CD8-positive, alpha-beta memory T cell (primary cell): ENCODE data around the gene BCAT1. TPM values are rescaled to one million over a fixed set of nuclear protein-coding genes. Genes with fewer than 3 reads are reported as not detected.

Experiments used
- CTCF ChIA-PET: fragments of 350-600 bp; sonication (Branson Sonifier 250); formaldehyde crosslinking; loops from one replicate; lab custom pipeline; 2021; ENCODE audit warnings: antibody characterized with exemption; lab: Charles Lee
- POLR2A ChIA-PET: fragments of 350-600 bp; sonication (Branson Sonifier 250); formaldehyde crosslinking; loops from one replicate; lab custom pipeline; 2021; ENCODE audit warnings: antibody characterized with exemption; lab: Charles Lee
- DNase-seq, 5 donors: peaks; one replicate each; pipeline versions ENCODE4 v3.0.0 to v3.0.0-alpha.2; 2020 to 2022; ENCODE audit warnings: mixed read lengths in 1 of 5
- H3K27ac ChIP-seq: one replicate; pipeline ENCODE4 v1.7.0; 2013; ENCODE audit warnings: low read depth, mild to moderate bottlenecking, low read length, moderate library complexity
- H3K27me3 ChIP-seq: 2 replicates; pipeline ENCODE4 v1.7.0; 2013; ENCODE audit warnings: low read length, mild to moderate bottlenecking; ENCODE audit not compliant: insufficient read depth, poor library complexity, severe bottlenecking
- H3K36me3 ChIP-seq: 2 replicates; pipeline ENCODE4 v1.7.0; 2013; ENCODE audit warnings: mild to moderate bottlenecking, low read length, moderate library complexity; ENCODE audit not compliant: insufficient read depth
- H3K4me1 ChIP-seq: 2 replicates; pipeline ENCODE4 v1.7.0; 2013; ENCODE audit warnings: mild to moderate bottlenecking, low read length, moderate library complexity; ENCODE audit not compliant: insufficient read depth
- H3K4me3 ChIP-seq: 2 replicates; pipeline ENCODE4 v1.7.0; 2013; ENCODE audit warnings: mild to moderate bottlenecking, low read length
- H3K9me3 ChIP-seq: 2 replicates; pipeline ENCODE4 v1.7.0; 2013; ENCODE audit warnings: mild to moderate bottlenecking, low read length
- H3K27ac Mint-ChIP-seq, 8 donors: one replicate each; pipeline ENCODE4 v1.8.0; 2020 to 2021; ENCODE audit warnings: mixed read lengths in 8 of 8, mild to moderate bottlenecking in 6 of 8, inconsistent platforms in 3 of 8, moderate library complexity in 3 of 8
- H3K27me3 Mint-ChIP-seq, 2 donors: one replicate each; pipeline ENCODE4 v1.8.0; 2020 to 2021; ENCODE audit warnings: mixed read lengths in 2 of 2, mild to moderate bottlenecking in 1 of 2, moderate library complexity in 1 of 2
- H3K36me3 Mint-ChIP-seq, 3 donors: one replicate each; pipeline ENCODE4 v1.8.0; 2020 to 2021; ENCODE audit warnings: mixed read lengths in 3 of 3, inconsistent platforms in 1 of 3, mild to moderate bottlenecking in 1 of 3
- H3K4me1 Mint-ChIP-seq, 3 donors: one replicate each; pipeline ENCODE4 v1.8.0; 2020 to 2021; ENCODE audit warnings: mixed read lengths in 3 of 3, inconsistent platforms in 1 of 3, mild to moderate bottlenecking in 1 of 3
- H3K4me3 Mint-ChIP-seq, 7 donors: one replicate each; pipeline ENCODE4 v1.8.0; 2020 to 2021; ENCODE audit warnings: mixed read lengths in 7 of 7, mild to moderate bottlenecking in 6 of 7, moderate library complexity in 4 of 7, inconsistent platforms in 2 of 7
- H3K9me3 Mint-ChIP-seq, 5 donors: one replicate each; pipeline ENCODE4 v1.8.0; 2020 to 2022; ENCODE audit warnings: mixed read lengths in 5 of 5, mild to moderate bottlenecking in 3 of 5, moderate library complexity in 2 of 5, inconsistent platforms in 1 of 5
- polyA plus RNA-seq: library from polyadenylated mRNA; unstranded; fragments of 300-500 nt; fragmentation: Illumina TruSeq; gene quantifications from one replicate; pipeline ENCODE4 v1.2.3, GENCODE V29; 2021
- total RNA-seq, 2 experiments: library from RNA; stranded (reverse); gene quantifications; one replicate each; pipeline ENCODE4 v1.2.3, GENCODE V29; 2021

BCAT1 gene
- total and polyA plus RNA-seq, 3 experiments from 2014 or later, result 0.58 to 26.5 (median 24.2) TPM

- DNase-seq, result peak in 2 of 5 donors; percentile 55 to 59
- peaks cover 1 to 8% of the 10 kb centered on the region in 2 donors for H3K27me3 Mint-ChIP-seq
- POLR2A ChIA-PET, result interaction anchor here (0.6 kb wide), 1 partner anchor 12 kb away, joined by 4 read pairs; no protein-coding TSS in a partner anchor
- H3K36me3 Mint-ChIP-seq, result no peaks in the 10 kb centered on the region
- no peak overlapping the region for H3K4me3 Mint-ChIP-seq
- no peaks in the 10 kb centered on the region for H3K4me1 Mint-ChIP-seq
- Histone ChIP-seq H3K9me3 (no peaks in the 10 kb centered on the region), H3K4me1 (no peaks in the 10 kb centered on the region), H3K4me3 (no peak overlapping the region), H3K36me3 (no peaks in the 10 kb centered on the region), H3K27me3 (no peaks in the 10 kb centered on the region), H3K27ac (no peak overlapping the region)
- H3K27ac Mint-ChIP-seq, result no peak overlapping the region
- CTCF ChIA-PET, result interaction anchor here (0.6 to 4.8 kb wide), 23 partner anchors 9 to 1543 kb away, joined by 3 to 65 read pairs (median 4); a partner anchor contains a TSS
- H3K9me3 Mint-ChIP-seq, result no peaks in the 10 kb centered on the region
These were observed 42.5 kb upstream of the BCAT1 start for GRCh38 chr12:24991209-24992049.

DNA sequence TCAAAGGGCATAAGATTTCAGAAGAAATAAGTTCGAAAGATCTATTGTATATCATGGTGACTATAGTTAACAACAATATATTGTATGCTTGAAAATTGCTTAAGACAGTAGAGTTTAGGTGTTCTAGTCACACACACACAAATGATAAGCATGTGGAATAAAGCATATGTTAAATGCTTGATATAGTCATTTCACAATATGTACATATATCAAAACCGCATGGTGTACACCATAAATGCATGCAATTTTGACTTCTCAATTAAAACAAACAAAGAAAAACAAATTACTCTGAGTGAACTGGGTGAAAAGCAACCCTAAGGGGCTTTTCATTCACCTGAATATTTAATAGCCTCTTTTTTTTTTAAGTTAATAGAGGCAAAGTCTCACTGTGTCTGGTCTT is 40.3 kb upstream of the BCAT1 start:
- H3K4me3 Mint-ChIP-seq, result no peak overlapping the region
- H3K36me3 Mint-ChIP-seq, result peaks cover 0 to 4% (median 0%) of the 10 kb centered on the region in 3 donors
- H3K27ac ChIP-seq, result no peak overlapping the region
- H3K9me3 Mint-ChIP-seq, result peaks cover 0 to 2% (median 1%) of the 10 kb centered on the region in 5 donors
- no peak overlapping the region for H3K4me3 ChIP-seq
- H3K36me3 ChIP-seq, result no peaks in the 10 kb centered on the region
- H3K4me1 Mint-ChIP-seq, result no peaks in the 10 kb centered on the region
- DNase-seq, result no peak
- H3K27me3 ChIP-seq, result no peaks in the 10 kb centered on the region
- peaks cover 1 to 8% of the 10 kb centered on the region in 2 donors for H3K27me3 Mint-ChIP-seq
- ChIA-PET POLR2A (no interaction called here), CTCF (interaction anchor here (4.8 kb wide), 1 partner anchor 142 kb away, joined by 65 read pairs; no protein-coding TSS in a partner anchor)
- no peak overlapping the region for H3K27ac Mint-ChIP-seq
- no peaks in the 10 kb centered on the region for H3K4me1 ChIP-seq
- H3K9me3 ChIP-seq, result no peaks in the 10 kb centered on the region

DNA sequence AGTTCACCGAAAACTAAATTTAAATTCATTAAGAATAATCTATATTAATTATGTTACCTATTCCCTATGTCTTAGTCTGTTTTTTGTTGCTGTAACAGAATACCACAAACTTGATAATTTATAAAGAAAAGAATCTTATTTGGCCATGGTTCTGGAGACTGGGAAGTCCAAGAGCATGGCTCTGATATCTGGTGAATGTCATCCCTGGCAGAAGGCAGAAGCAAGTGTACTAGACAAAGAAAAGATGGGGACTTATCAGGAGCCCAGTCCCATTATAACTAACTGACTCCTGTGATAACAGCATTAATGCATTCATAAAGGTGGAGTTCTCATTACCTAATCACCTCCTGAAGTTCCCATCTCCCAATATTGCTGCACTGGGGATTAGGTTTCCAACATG is 33.3 kb upstream of the BCAT1 start:
- no peak for DNase-seq
- POLR2A ChIA-PET, result no interaction called here
- H3K4me1 Mint-ChIP-seq, result no peaks in the 10 kb centered on the region
- Histone ChIP-seq H3K27ac (no peak overlapping the region), H3K9me3 (no peaks in the 10 kb centered on the region), H3K4me1 (no peaks in the 10 kb centered on the region), H3K36me3 (no peaks in the 10 kb centered on the region), H3K27me3 (no peaks in the 10 kb centered on the region), H3K4me3 (no peak overlapping the region)
- peaks cover 0 to 10% (median 0%) of the 10 kb centered on the region in 3 donors for H3K36me3 Mint-ChIP-seq
- no peak overlapping the region for H3K27ac Mint-ChIP-seq
- H3K4me3 Mint-ChIP-seq, result no peak overlapping the region
- peaks cover 0 to 2% of the 10 kb centered on the region in 2 donors for H3K27me3 Mint-ChIP-seq
- CTCF ChIA-PET, result interaction anchor here (1.4 to 1.7 kb wide), 2 partner anchors 9 kb away, joined by 3 to 5 read pairs; no protein-coding TSS in a partner anchor
- H3K9me3 Mint-ChIP-seq, result peaks cover 5 to 14% (median 7%) of the 10 kb centered on the region in 5 donors

DNA sequence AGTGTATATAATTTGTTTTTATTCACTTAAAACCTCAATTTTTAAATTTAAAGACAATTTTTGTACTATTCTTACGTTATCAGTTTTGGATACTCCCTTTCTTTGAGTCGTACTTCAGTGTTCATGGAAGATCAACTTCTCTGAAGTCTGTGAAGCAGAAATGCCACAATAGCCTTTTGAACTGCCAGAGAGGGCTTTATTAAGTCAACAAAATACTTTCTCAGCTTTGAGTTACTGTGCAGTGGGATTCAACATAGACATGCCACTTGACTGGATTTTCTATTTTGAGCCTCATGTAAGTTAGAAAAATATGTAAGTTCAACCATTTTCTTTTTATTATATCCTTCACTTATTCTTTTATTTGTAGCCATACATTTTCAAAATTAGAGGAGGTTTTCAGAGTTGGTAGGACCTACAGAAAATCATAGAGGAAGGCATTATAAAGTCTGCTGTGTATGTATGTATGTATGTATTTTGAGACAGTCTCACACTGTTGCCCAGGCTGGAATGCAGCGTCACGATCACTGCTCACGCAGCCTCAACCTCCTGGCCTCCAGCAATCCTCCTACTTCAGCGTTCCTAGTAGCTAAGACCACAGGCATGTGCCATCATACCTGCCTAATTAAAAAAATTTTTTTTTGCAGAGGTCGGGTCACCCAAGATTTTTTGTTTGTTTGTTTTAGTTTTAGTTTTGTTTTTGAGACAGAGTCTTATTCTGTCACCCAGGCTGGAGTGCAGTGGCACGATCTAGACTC is 31.3 kb upstream of the BCAT1 start:
- Histone ChIP-seq H3K27me3 (no peaks in the 10 kb centered on the region), H3K4me1 (no peaks in the 10 kb centered on the region), H3K36me3 (no peaks in the 10 kb centered on the region), H3K4me3 (no peak overlapping the region), H3K27ac (no peak overlapping the region), H3K9me3 (no peaks in the 10 kb centered on the region)
- peaks cover 2 to 3% of the 10 kb centered on the region in 2 donors for H3K27me3 Mint-ChIP-seq
- H3K36me3 Mint-ChIP-seq, result peaks cover 0 to 10% (median 0%) of the 10 kb centered on the region in 3 donors
- H3K9me3 Mint-ChIP-seq, result peaks cover 5 to 14% (median 7%) of the 10 kb centered on the region in 5 donors
- H3K4me3 Mint-ChIP-seq, result no peak overlapping the region
- DNase-seq, result no peak
- POLR2A ChIA-PET, result no interaction called here
- no peaks in the 10 kb centered on the region for H3K4me1 Mint-ChIP-seq
- CTCF ChIA-PET, result interaction anchor here (0.6 to 0.9 kb wide), 2 partner anchors 8 to 11 kb away, joined by 3 read pairs; no protein-coding TSS in a partner anchor
- H3K27ac Mint-ChIP-seq, result no peak overlapping the region

DNA sequence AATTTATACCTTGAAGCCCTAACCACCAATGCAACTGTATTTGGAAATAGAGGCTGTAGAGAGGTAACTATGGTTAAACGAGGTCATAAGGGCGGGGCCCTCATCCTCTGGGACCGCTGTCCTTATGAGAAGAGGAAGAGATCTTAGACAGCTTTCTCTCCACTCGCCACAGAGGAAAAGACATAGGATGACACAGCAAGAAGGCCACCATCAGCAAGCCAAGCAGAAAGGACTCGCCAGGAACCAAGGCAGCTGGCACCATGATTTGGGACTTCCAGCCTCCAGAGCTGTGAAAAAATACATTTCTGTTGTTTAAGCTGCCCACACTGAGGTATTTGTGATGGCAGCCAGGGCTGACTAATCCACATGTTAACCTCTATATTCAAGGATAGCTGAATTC is 30.4 kb upstream of the BCAT1 start:
- Histone ChIP-seq H3K36me3 (no peaks in the 10 kb centered on the region), H3K4me1 (no peaks in the 10 kb centered on the region), H3K27me3 (no peaks in the 10 kb centered on the region), H3K4me3 (no peak overlapping the region), H3K9me3 (no peaks in the 10 kb centered on the region), H3K27ac (no peak overlapping the region)
- H3K9me3 Mint-ChIP-seq, result peaks cover 5 to 14% (median 7%) of the 10 kb centered on the region in 5 donors
- CTCF ChIA-PET, result interaction anchor here (0.6 kb wide), 1 partner anchor 9 kb away, joined by 3 read pairs; no protein-coding TSS in a partner anchor
- DNase-seq, result no peak
- peaks cover 0 to 6% (median 0%) of the 10 kb centered on the region in 3 donors for H3K36me3 Mint-ChIP-seq
- H3K4me1 Mint-ChIP-seq, result no peaks in the 10 kb centered on the region
- no peak overlapping the region for H3K4me3 Mint-ChIP-seq
- POLR2A ChIA-PET, result no interaction called here
- peaks cover 2 to 3% of the 10 kb centered on the region in 2 donors for H3K27me3 Mint-ChIP-seq
- no peak overlapping the region for H3K27ac Mint-ChIP-seq

DNA sequence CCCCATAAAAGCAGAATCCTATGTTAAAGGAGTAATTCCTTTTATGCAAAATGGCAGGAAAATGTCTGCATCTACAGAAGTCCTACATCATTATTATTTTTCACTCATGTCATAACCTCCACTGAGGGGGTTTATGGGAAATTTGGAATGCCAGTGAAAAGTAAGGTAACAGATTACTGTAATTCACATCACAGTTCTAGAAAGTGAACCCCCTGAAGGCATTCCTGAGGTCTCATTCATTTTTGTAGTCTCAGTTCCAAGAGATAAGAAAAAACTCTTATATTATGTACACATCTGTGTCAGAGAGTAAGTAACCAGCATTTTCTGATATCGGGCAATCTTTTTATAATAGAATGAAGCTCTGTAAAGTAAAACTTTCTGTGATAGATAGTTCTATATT is 28.8 kb upstream of the BCAT1 start:
- ChIA-PET POLR2A (no interaction called here), CTCF (no interaction called here)
- Histone ChIP-seq H3K9me3 (no peaks in the 10 kb centered on the region), H3K27me3 (no peaks in the 10 kb centered on the region), H3K27ac (no peak overlapping the region), H3K4me3 (no peak overlapping the region), H3K36me3 (no peaks in the 10 kb centered on the region), H3K4me1 (no peaks in the 10 kb centered on the region)
- H3K4me1 Mint-ChIP-seq, result no peaks in the 10 kb centered on the region
- peaks cover 2 to 3% of the 10 kb centered on the region in 2 donors for H3K27me3 Mint-ChIP-seq
- peaks cover 0 to 5% (median 0%) of the 10 kb centered on the region in 3 donors for H3K36me3 Mint-ChIP-seq
- no peak overlapping the region for H3K27ac Mint-ChIP-seq
- no peak overlapping the region for H3K4me3 Mint-ChIP-seq
- peaks cover 0 to 6% (median 5%) of the 10 kb centered on the region in 5 donors for H3K9me3 Mint-ChIP-seq
- DNase-seq, result no peak

- Histone ChIP-seq H3K9me3 (no peaks in the 10 kb centered on the region), H3K27ac (no peak overlapping the region), H3K27me3 (no peaks in the 10 kb centered on the region), H3K4me3 (no peak overlapping the region), H3K4me1 (no peaks in the 10 kb centered on the region), H3K36me3 (no peaks in the 10 kb centered on the region)
- Mint-ChIP-seq H3K27me3 (peaks cover 0 to 3% of the 10 kb centered on the region in 2 donors), H3K27ac (no peak overlapping the region), H3K4me3 (no peak overlapping the region), H3K9me3 (no peaks in the 10 kb centered on the region), H3K4me1 (no peaks in the 10 kb centered on the region), H3K36me3 (no peaks in the 10 kb centered on the region)
- CTCF ChIA-PET, result no interaction called here
- DNase-seq, result no peak
- POLR2A ChIA-PET, result no interaction called here
These were observed 28.2 kb upstream of the BCAT1 start for GRCh38 chr12:24977060-24977459.
